NB4 (cell line): ENCODE data around the gene ACOXL.

ENCODE experiments used
- DNase-seq: peaks from one replicate; pipeline ENCODE4 v3.0.0; 2010; ENCODE audit warnings: low read depth
- H3K4me3 ChIP-seq: one replicate; pipeline ENCODE4 v1.5.1; 2011; ENCODE audit warnings: mild to moderate bottlenecking, low read depth, low read length, moderate library complexity
- MAX ChIP-seq: IDR thresholded peaks from 2 replicates; pipeline ENCODE4 v1.6.1; 2011; ENCODE audit warnings: low read depth, low read length
- MYC ChIP-seq: IDR thresholded peaks from 2 replicates; pipeline ENCODE4 v1.6.1; 2011; ENCODE audit warnings: low read depth, low read length
- POLR2A ChIP-seq: IDR thresholded peaks from 2 replicates; pipeline ENCODE4 v1.6.1; 2011; ENCODE audit warnings: mild to moderate bottlenecking; ENCODE audit not compliant: insufficient read length; ENCODE audit errors: extremely low read depth
- TF ChIP-seq, protein P1 (sequence below): IDR thresholded peaks from one replicate; pipeline ENCODE4 v1.5.1; 2012; ENCODE audit warnings: low read depth, low read length

ACOXL gene

GRCh38 chr2:111030260-111030891, 298.0 kb downstream of the ACOXL start:
- H3K4me3 ChIP-seq: no peak overlapping the region
- peak; percentile 69 for DNase-seq
- TF ChIP-seq MAX (no peak), MYC (no peak), POLR2A (no peak)
- TF ChIP-seq, protein P1, sequence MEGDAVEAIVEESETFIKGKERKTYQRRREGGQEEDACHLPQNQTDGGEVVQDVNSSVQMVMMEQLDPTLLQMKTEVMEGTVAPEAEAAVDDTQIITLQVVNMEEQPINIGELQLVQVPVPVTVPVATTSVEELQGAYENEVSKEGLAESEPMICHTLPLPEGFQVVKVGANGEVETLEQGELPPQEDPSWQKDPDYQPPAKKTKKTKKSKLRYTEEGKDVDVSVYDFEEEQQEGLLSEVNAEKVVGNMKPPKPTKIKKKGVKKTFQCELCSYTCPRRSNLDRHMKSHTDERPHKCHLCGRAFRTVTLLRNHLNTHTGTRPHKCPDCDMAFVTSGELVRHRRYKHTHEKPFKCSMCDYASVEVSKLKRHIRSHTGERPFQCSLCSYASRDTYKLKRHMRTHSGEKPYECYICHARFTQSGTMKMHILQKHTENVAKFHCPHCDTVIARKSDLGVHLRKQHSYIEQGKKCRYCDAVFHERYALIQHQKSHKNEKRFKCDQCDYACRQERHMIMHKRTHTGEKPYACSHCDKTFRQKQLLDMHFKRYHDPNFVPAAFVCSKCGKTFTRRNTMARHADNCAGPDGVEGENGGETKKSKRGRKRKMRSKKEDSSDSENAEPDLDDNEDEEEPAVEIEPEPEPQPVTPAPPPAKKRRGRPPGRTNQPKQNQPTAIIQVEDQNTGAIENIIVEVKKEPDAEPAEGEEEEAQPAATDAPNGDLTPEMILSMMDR: no peak

DNA sequence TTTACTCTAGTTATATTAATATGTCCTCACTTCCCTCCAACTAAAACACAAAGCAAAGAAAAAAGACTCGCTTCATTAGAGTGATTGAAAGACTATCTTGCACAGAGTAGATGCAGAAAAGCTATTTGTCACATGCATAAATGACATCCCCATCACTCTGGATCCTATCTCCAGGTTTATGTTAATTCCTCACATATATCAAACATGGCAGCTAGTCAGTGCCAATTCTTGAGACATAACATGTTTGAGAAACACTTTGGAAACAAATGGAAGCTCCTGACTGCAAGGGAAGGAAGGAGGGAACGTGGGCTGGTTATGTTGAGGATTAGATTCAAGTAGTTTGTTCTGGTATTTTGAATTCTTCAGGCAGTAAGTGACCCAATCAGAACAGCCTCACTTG, 298.6 kb downstream of the ACOXL start:
- TF ChIP-seq POLR2A (no peak), MAX (no peak), MYC (no peak)
- TF ChIP-seq, protein P1: no peak
- no peak for DNase-seq
- no peak overlapping the region for H3K4me3 ChIP-seq

DNA sequence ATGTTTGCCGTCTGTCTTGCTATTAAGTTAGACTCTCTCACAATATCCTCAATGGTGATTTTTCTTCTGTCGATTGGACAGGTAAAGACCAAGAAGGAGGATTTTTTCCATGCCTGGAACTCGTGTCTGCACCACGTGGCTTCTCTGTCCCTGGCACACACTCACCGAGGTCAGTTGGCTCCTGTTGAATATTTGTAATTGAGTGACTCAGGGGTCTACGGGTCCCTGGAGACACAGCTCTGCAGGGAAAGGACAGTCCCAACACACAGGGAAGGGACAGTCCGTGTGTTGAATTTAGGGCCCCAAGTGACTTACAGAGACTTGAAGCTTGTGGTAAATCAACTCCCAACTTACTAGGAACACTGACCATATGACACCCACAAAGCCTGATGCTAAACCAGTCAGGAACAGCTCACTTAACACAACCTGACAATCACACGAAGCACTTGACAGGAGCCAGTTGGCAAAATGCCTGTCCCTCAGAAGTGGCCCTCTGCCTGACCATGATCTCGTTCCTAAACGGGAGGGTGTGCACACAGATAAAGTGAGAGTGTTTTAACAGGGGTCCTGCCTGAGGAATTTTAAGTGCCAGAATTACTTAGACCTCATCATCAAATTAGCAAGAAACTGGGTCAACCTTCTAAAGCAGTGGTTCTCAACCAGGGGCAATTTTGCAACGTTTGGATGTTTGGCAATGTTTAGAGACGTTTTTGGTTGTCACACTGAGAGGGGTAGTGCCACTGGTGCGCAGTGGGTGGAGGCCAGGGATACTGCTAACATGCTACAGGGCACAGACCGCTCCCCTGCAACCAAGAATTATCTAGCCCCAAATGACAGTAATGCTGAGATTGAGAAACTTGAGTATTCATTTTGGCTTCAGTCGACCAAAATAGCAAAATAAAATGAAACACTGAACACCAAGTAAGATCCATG, 299.4 kb downstream of the ACOXL start:
- TF ChIP-seq POLR2A (no peak), MYC (no peak), MAX (no peak)
- TF ChIP-seq, protein P1: no peak
- peak; percentile 67 for DNase-seq
- H3K4me3 ChIP-seq: no peak overlapping the region

DNA sequence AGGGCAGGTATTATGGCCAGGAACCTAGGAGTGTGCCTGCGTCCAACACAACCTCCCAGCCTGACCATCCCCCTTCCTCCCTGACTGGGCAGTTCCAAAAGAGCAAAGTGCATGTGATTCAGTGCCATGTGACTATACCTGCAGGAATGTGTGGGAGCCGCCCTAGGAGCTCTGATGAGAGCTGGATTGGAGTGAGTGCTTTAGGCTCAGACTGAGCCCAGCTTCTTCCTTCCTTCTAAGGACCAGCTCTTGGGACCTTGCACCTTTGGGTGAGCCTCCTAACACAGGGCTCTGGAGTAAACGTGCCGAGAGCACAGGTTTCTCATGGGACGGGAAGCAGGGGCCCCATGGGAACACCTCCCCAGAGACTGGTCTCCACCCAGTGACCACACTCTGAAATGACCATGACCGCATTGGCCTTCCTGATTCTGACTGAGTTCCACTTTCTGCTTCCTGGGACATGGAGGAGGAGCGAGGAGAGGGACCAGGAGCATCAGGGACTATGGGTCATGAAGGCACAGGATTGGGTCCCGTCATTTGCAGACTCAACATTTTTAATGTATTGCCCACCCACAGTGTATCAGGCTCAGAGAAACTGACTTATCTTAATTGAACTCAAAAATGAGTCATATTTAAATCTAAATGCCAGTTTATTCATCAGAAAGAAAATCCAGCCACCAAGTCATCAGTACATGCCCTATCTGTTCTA, 300.5 kb downstream of the ACOXL start:
- TF ChIP-seq, protein P1: no peak
- no peak for TF ChIP-seq MYC
- no peak for TF ChIP-seq POLR2A
- TF ChIP-seq MAX: no peak
- no peak overlapping the region for H3K4me3 ChIP-seq
- DNase-seq: no peak

DNA sequence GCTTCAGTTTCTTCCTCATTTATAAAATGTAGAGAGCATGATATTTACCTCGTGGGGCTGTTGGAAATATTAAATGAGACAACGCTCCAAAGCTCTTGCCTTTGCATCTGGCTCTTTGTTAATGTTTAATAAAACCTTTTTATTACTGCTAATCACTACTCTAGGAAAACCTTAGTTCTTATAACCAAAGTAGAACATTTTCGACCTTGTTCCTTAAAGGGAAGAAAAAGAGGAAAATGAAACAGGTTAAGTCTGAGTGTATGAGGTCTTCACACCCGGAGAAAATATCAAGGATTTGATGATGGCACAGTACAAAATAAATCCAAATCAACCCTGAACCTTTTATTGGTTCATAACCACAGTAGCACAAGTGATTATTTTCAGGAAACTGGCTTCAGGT, 301.8 kb downstream of the ACOXL start:
- H3K4me3 ChIP-seq: no peak overlapping the region
- no peak for DNase-seq
- TF ChIP-seq POLR2A (no peak), MAX (no peak), MYC (no peak)
- TF ChIP-seq, protein P1: no peak
